ENCODE results near the gene PHF21B.

DNA sequence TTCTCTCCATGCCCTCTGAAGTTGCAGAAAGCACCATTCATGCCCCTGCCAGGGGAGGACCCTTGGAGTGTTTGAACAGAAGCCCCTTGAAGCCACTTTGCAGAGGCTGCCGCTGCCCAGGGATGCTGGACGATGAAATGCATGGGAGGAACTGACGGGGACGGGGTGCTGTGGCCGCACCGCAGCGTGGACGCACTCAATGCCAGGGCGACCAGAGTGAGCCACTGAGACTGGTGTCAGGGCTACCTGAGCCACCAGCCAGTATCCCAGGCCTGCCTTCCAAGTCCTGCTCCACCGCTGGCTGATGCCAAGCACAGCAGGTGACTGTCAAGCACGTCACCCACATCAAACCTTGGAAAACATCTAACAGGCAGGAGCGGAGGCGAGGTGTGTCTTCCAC, 17.6 kb downstream of the PHF21B start:
- TF ChIP-seq, protein P1, sequence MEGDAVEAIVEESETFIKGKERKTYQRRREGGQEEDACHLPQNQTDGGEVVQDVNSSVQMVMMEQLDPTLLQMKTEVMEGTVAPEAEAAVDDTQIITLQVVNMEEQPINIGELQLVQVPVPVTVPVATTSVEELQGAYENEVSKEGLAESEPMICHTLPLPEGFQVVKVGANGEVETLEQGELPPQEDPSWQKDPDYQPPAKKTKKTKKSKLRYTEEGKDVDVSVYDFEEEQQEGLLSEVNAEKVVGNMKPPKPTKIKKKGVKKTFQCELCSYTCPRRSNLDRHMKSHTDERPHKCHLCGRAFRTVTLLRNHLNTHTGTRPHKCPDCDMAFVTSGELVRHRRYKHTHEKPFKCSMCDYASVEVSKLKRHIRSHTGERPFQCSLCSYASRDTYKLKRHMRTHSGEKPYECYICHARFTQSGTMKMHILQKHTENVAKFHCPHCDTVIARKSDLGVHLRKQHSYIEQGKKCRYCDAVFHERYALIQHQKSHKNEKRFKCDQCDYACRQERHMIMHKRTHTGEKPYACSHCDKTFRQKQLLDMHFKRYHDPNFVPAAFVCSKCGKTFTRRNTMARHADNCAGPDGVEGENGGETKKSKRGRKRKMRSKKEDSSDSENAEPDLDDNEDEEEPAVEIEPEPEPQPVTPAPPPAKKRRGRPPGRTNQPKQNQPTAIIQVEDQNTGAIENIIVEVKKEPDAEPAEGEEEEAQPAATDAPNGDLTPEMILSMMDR (tag by site-specific recombination; IDR thresholded peaks at IDR 0.05) = no peak
- TF ChIP-seq, protein P2, sequence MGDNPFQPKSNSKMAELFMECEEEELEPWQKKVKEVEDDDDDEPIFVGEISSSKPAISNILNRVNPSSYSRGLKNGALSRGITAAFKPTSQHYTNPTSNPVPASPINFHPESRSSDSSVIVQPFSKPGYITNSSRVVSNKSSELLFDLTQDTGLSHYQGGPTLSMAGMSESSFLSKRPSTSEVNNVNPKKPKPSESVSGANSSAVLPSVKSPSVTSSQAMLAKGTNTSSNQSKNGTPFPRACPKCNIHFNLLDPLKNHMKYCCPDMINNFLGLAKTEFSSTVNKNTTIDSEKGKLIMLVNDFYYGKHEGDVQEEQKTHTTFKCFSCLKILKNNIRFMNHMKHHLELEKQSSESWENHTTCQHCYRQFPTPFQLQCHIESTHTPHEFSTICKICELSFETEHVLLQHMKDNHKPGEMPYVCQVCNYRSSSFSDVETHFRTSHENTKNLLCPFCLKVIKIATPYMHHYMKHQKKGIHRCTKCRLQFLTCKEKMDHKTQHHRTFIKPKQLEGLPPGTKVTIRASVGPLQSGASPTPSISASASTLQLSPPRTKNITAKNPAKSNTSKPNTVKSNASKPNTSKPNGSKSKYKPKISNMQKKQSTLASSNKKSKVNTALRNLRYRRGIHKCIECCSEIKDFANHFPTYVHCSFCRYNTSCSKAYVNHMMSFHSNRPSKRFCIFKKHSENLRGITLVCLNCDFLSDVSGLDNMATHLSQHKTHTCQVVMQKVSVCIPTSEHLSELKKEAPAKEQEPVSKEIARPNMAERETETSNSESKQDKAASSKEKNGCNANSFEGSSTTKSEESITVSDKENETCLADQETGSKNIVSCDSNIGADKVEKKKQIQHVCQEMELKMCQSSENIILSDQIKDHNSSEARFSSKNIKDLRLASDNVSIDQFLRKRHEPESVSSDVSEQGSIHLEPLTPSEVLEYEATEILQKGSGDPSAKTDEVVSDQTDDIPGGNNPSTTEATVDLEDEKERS (tag by site-specific recombination; IDR thresholded peaks at IDR 0.05) = no peak
- TF ChIP-seq, protein P3, sequence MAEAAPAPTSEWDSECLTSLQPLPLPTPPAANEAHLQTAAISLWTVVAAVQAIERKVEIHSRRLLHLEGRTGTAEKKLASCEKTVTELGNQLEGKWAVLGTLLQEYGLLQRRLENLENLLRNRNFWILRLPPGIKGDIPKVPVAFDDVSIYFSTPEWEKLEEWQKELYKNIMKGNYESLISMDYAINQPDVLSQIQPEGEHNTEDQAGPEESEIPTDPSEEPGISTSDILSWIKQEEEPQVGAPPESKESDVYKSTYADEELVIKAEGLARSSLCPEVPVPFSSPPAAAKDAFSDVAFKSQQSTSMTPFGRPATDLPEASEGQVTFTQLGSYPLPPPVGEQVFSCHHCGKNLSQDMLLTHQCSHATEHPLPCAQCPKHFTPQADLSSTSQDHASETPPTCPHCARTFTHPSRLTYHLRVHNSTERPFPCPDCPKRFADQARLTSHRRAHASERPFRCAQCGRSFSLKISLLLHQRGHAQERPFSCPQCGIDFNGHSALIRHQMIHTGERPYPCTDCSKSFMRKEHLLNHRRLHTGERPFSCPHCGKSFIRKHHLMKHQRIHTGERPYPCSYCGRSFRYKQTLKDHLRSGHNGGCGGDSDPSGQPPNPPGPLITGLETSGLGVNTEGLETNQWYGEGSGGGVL (tag by site-specific recombination; IDR thresholded peaks at IDR 0.05) = no peak
- no peak for TF ChIP-seq ZNF629 (tag by site-specific recombination; IDR thresholded peaks at IDR 0.05)
- TF ChIP-seq ZNF239 (tag by site-specific recombination; IDR thresholded peaks at IDR 0.05) = no peak
- TF ChIP-seq, protein P4, sequence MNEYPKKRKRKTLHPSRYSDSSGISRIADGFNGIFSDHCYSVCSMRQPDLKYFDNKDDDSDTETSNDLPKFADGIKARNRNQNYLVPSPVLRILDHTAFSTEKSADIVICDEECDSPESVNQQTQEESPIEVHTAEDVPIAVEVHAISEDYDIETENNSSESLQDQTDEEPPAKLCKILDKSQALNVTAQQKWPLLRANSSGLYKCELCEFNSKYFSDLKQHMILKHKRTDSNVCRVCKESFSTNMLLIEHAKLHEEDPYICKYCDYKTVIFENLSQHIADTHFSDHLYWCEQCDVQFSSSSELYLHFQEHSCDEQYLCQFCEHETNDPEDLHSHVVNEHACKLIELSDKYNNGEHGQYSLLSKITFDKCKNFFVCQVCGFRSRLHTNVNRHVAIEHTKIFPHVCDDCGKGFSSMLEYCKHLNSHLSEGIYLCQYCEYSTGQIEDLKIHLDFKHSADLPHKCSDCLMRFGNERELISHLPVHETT (tag by site-specific recombination; IDR thresholded peaks at IDR 0.05) = no peak

Data from HEK293 (cell line).